GM18502 (cell line): ENCODE results near the gene TFAP2C.

Experiments
- ATAC-seq: cut with Tn5 transposase; IDR thresholded peaks from one replicate; pipeline ENCODE4 v1.9.1; 2021; ENCODE audit warnings: mild to moderate bottlenecking; ENCODE audit not compliant: unreplicated experiment, poor library complexity

Gene TFAP2C

DNA sequence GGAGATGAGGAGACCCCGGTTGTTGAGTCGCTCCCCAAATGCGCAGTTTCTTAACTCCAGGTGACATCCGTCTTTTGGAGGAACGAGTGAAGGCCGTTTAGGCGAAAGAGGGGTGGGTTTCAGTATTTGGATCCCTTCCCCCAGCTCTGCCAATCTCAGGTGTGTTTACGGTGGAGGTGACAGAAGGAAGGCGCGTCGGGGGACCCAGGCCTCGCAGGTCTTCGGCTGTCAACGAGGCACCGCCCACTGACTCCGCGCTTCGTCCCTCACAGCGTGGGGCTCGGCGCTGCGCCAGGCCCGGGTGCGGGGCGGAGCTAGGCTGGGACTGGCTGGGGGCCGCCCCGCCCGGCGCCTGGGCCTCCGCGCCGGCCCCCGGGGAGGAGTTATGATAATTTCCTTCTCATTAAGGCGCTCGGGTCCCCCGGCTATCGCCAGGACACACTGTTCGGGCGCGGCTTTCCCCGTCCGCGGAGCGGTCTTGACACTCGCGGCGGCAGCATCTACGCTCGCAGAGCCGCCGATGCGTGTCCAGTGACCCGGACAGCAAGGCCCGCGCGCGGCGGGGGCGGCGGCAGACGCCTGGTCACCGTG lies at the start of gene TFAP2C:
TSS of gene TFAP2C (plus strand) at position 434 of the 591 bp plus-strand sequence. CDS start 239 bp downstream, outside the sequence.
- ATAC-seq, result no peak

DNA sequence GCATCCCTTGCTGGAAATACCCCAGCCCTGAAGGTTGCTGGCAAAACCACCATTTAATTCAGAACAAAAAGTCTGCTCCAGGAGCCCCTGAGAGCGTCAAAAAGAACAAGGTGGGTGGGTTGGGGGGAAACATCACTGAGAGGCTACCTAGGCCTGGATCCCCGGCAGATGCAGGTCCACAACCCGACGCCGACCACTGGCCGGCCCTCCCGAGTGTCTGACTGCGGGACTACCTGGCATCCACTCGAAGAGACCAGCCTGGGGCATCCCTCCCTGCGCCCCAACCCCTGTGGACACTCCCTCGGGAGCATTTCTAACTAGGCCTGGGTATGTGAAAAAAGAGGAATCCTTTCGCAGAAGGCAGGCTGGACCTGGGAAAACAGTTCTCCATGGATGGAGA lies 48.9 kb upstream of the TFAP2C start:
- no peak for ATAC-seq

- ATAC-seq, result no peak
These were observed 47.4 kb upstream of the TFAP2C start for GRCh38 chr20:56581701-56582100.

- no peak for ATAC-seq
These were observed 46.6 kb upstream of the TFAP2C start for GRCh38 chr20:56582542-56582941.

DNA sequence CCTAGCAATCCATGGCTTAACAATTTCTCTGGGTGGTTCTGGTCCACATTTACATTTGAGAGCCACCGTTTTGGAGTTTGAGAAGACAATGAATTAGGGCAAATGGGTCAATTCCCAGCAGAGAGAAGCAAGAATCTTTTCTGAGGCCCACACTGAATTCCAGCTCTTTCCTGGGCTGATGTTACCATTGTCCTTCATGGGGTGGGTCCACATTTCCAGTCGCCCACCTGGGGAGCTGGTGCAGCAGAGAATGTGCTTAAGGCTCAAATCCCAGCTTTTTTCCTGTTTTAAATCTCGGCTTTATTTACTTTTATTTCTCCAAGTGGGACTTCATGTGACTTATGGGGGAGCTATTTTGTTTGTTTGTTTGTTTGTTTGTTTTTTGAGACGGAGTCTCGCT lies 44.2 kb upstream of the TFAP2C start:
- ATAC-seq, result no peak

GRCh38 chr20:56587307-56588041 lies 41.6 kb upstream of the TFAP2C start:
- no peak for ATAC-seq

GRCh38 chr20:56588996-56589395 lies 40.1 kb upstream of the TFAP2C start:
- no peak for ATAC-seq

- no peak for ATAC-seq
These were observed 39.5 kb upstream of the TFAP2C start for GRCh38 chr20:56589633-56590032.

GRCh38 chr20:56590888-56591287 lies 38.2 kb upstream of the TFAP2C start:
- no peak for ATAC-seq

- ATAC-seq, result no peak
These were observed 36.9 kb upstream of the TFAP2C start for GRCh38 chr20:56592211-56592610.

DNA sequence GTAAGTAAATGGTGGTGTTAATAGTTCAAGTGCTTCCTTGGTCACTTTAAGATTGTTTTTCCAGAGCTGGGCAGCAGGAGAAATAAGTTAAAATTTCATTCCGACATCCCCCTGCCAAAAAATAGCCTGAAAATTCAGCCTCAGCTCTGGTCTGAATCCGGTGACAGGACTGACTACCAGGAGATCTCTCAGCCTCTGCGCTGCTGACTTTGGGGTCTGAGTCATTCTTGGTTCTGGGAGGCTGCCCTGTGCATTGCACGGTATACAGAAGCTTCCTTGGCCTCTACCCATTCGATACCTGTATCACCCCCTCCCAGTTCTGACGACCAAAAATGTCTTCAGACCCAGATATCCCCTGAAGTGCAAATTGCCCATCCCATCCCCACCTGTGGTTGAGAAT lies 36.3 kb upstream of the TFAP2C start:
- ATAC-seq, result no peak

DNA sequence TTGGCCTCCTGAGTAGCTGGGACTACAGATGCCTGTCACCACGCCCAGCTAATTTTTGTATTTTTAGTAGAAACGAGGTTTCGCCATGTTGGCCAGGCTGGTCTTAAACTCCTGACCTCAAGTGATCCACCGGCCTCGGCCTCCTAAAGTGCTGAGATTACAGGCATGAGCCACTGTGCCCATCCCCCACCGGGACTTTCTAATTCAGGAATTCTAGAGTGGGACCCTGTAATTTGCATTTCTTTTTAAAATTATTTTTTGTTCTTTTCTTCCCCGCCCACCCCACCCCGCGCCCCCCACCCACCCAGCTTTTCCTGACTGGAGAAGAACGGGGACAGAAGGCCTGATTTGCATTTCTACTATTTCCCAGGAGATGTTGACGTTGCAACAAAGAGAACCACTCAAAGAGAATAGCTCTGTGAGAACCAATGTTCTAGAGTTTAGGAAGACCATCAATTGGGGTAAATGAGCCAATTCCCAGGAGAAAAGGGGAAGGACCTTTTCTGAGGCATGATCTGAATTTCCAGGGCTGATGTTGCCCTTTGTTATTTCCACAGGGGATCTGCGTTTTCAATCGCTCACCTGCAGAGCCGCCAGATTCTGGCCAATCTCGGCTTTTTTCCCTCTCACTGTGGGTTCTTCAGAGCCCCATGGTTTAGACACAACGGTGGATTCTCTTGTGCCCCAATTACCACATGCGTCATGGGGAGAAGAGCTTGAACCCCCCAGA lies 33.2 kb upstream of the TFAP2C start:
- no peak for ATAC-seq

DNA sequence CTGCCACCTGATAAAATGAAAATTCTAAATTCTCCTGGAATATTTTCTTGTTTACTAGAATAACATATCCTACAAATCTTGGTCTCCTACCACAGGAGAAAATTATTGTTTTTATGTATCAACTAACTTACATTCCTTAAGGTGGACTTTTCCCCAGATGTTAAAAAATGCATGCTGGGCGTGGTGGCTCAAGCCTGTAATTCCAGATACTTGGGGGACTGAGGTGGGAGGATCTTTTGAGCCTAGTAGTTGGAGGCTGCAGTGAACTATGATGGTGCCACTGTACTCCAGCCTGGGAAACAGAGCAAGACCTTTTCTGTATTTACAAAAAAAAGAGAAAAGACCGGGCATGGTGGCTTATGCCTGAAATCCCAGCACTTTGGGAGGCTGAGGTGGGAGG lies 27.9 kb upstream of the TFAP2C start:
- ATAC-seq, result no peak

DNA sequence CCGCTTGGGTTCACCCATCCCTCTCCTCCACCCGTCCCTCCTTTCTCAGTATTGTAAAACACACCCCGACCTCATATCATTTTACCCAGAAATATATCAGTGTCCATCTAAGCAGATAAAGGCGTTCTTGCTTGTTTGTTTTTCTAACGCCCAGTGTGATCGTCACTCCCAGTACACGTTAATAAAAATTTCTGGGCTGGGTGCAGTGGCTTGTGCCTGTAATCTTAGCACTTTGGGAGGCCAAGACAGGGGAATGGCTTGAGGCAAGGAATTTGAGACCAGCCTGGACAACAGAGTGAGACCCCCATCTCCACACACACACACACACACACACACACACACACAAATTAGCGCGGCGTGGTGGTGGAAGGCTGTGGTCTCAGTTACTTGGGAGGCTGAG lies 24.4 kb upstream of the TFAP2C start:
- ATAC-seq, result no peak

- no peak for ATAC-seq
These were observed 23.7 kb upstream of the TFAP2C start for GRCh38 chr20:56605261-56605996.

DNA sequence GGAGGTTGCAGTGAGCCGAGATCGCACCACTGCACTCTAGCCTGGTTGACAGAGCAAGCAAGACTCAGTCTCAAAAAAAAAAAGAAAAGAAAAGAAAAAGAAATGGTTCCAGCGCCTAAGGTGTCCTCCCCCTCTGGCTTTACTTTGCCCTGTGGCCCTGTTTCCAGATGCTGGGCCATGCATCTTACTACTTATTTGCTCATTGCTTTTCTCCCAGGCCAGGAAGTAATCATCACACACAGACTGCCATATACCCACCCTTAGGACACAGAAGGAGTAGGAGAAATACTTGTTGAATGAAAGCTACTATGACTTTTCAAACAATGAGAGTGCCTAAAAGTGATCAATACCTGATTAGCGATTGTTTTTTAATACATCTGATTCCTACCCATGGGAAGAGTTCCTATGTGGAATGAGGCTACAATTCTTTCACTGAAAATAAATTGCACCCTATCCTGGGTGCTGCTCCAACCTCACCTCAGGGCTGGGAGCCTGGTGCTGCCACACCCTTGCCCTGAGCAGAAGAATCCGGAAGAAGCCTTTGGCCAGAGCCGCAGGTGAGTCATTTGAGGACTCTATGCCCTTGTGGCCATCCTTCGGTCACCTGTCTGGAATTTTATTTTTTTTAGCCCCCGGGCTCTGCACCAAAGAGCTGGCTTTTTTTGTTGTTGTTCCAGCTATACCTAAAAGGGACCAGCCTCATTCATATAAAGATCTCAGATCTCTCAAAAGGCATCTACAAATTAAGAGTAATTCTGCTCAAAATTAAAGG lies 22.7 kb upstream of the TFAP2C start:
- no peak for ATAC-seq

GRCh38 chr20:56607061-56607704 lies 21.9 kb upstream of the TFAP2C start:
- no peak for ATAC-seq

DNA sequence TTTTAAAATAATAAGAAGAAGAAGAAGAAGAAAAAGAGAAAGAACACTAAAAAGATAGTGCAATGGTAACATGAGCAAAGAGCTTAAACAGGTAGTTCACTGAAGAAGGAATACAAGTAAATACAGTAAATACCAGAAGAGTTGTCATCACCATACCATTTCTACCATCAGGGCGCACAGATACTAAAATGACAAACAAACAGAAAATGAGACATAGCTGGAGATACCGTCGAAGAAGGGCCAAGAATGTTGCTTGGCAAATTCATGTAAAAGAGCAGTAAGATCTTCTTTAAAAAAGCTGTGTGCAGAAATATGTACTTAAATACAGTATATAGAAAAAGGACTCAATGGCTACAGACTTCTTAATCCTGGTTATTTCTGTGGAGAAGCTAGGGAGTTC lies 20.7 kb upstream of the TFAP2C start:
- ATAC-seq, result no peak

DNA sequence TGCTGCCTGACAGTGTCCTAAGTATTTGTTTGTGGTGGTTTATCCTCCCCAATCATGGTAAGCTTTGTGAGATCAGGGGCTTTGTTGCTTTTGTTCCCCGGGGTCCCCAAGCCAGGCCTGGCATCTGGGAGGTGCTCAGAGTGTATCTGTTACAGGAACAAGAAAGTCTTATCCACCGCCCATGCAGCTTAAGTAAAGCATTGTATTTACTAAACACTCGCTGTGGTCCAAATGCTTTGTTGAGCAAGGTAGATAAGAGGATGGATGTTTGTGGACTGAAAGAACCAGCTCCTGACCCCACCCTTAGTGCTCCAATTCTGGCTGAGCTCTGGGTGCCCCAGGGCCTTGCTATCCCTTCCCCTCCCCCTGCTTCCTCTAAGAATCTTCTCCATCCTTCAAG lies 19.8 kb upstream of the TFAP2C start:
- no peak for ATAC-seq

- ATAC-seq, result no peak
These were observed 19.0 kb upstream of the TFAP2C start for GRCh38 chr20:56610098-56610497.
